H1 (cell line): ENCODE data around the gene TPRX1. TPM values are rescaled to one million over a fixed set of nuclear protein-coding genes. Genes with fewer than 3 reads are reported as not detected.
A peak's percentile ranks its signal among the peaks of the same experiment; 100 is the strongest.

Experiments used
- CTCF ChIA-PET: fragments of 300-600 bp; sonication (Branson Sonifier 250); formaldehyde crosslinking; loops from one replicate; lab custom pipeline; 2021; ENCODE audit not compliant: partially characterized antibody; lab: Charles Lee
- POLR2A ChIA-PET: fragments of 300-600 bp; sonication (Branson Sonifier 250); formaldehyde crosslinking; loops from one replicate; lab custom pipeline; 2021; ENCODE audit warnings: inconsistent platforms; ENCODE audit not compliant: partially characterized antibody; lab: Charles Lee
- DNase-seq, 2 experiments: peaks; one replicate each; pipeline versions ENCODE4 v3.0.0 to v3.0.0-alpha.2; 2010 to 2022; ENCODE audit warnings: low spot score in 2 of 2, low read depth in 1 of 2, mixed read lengths in 1 of 2
- FAIRE-seq: peaks from 2 replicates; lab custom pipeline; 2011; peaks lifted over from hg19 to GRCh38; lab: Jason Lieb, UNC
- H2AFZ ChIP-seq: 2 replicates; pipeline ENCODE4 v1.8.1; 2012; ENCODE audit warnings: low read length, inconsistent platforms
- H2AK5ac ChIP-seq: 2 replicates; pipeline ENCODE4 v1.6.1; 2013; ENCODE audit warnings: low read depth, low read length
- H2BK120ac ChIP-seq: replicated peaks from 2 replicates; pipeline ENCODE3; 2013; ENCODE audit warnings: low read depth, low read length, inconsistent platforms
- H2BK12ac ChIP-seq: 2 replicates; pipeline ENCODE4 v1.6.1; 2013; ENCODE audit warnings: low read depth, low read length
- H2BK15ac ChIP-seq: 2 replicates; pipeline ENCODE4 v1.6.1; 2013; ENCODE audit warnings: low read length
- H2BK20ac ChIP-seq: 2 replicates; pipeline ENCODE4 v1.6.1; 2013; ENCODE audit warnings: low read length
- H2BK5ac ChIP-seq: 2 replicates; pipeline ENCODE4 v1.6.1; 2013; ENCODE audit warnings: low read depth, low read length
- H3K14ac ChIP-seq: 2 replicates; pipeline ENCODE4 v1.6.1; 2013; ENCODE audit warnings: inconsistent platforms; ENCODE audit not compliant: insufficient read length
- H3K18ac ChIP-seq: 2 replicates; pipeline ENCODE4 v1.6.1; 2013; ENCODE audit warnings: low read length; ENCODE audit errors: extremely low read depth
- H3K23ac ChIP-seq: 2 replicates; pipeline ENCODE4 v1.6.1; 2013; ENCODE audit warnings: inconsistent platforms; ENCODE audit not compliant: insufficient read length
- H3K23me2 ChIP-seq: 2 replicates; pipeline ENCODE4 v1.6.1; 2013; ENCODE audit warnings: low read depth, low read length
- H3K27ac ChIP-seq: 2 replicates; pipeline ENCODE4 v1.6.1; 2011; ENCODE audit warnings: low read depth, low read length, inconsistent platforms
- H3K27me3 ChIP-seq, 4 experiments: replicated peaks in 1 of 4; 1 replicate in 1 of 4; 2 replicates in 3 of 4; pipeline versions ENCODE4 v1.6.1 to v1.8.1; 2011 to 2013; ENCODE audit warnings: low read length in 3 of 4, mild to moderate bottlenecking in 3 of 4, inconsistent platforms in 2 of 4, mixed read lengths in 2 of 4, moderate library complexity in 1 of 4; ENCODE audit not compliant: control insufficient read depth in 3 of 4, insufficient read depth in 3 of 4; ENCODE audit errors: extremely low read depth in 1 of 4
- H3K36me3 ChIP-seq, 4 experiments: 2 replicates each; pipeline versions ENCODE4 v1.6.1 to v1.8.1; 2011 to 2013; ENCODE audit warnings: mild to moderate bottlenecking in 4 of 4, low read length in 3 of 4, moderate library complexity in 2 of 4, control low read depth in 1 of 4, inconsistent platforms in 1 of 4; ENCODE audit not compliant: insufficient read depth in 4 of 4, control insufficient read depth in 2 of 4
- H3K4ac ChIP-seq: replicated peaks from 2 replicates; pipeline ENCODE3; 2013; ENCODE audit warnings: low read length, low read depth, mixed read lengths, inconsistent platforms; ENCODE audit not compliant: insufficient read length
- H3K4me1 ChIP-seq, 4 experiments: replicated peaks in 1 of 4; 1 replicate in 1 of 4; 2 replicates in 3 of 4; pipeline versions ENCODE4 v1.6.1 to v1.8.1; 2011 to 2013; ENCODE audit warnings: low read length in 3 of 4, inconsistent platforms in 2 of 4, mixed read lengths in 1 of 4; ENCODE audit not compliant: insufficient read depth in 4 of 4, control insufficient read depth in 3 of 4
- H3K4me2 ChIP-seq, 2 experiments: 2 replicates each; pipeline versions ENCODE4 v1.6.1 to v1.8.1; 2011 to 2013; ENCODE audit warnings: low read depth in 2 of 2, low read length in 2 of 2, control low read depth in 1 of 2, inconsistent platforms in 1 of 2, mild to moderate bottlenecking in 1 of 2; ENCODE audit not compliant: insufficient read depth in 1 of 2
- H3K4me3 ChIP-seq, 4 experiments: fragments of 200-600, 300-600 bp in 1 of 4; sonication (generic), shearing (Covaris generic), sonication (Bioruptor Twin) in 1 of 4; 2 replicates each; pipeline versions ENCODE4 v1.5.1 to v1.8.1; 2011 to 2016; ENCODE audit warnings: low read length in 4 of 4, low read depth in 3 of 4, control low read depth in 2 of 4, inconsistent platforms in 2 of 4, mild to moderate bottlenecking in 2 of 4, mixed read lengths in 1 of 4, moderate library complexity in 1 of 4; ENCODE audit not compliant: insufficient read depth in 2 of 4; ENCODE audit errors: extremely low read depth in 1 of 4
- H3K56ac ChIP-seq: replicated peaks from 2 replicates; pipeline ENCODE3; 2013; ENCODE audit warnings: low read depth, mild to moderate bottlenecking, mixed read lengths, low read length, inconsistent platforms; ENCODE audit not compliant: insufficient read length
- H3K79me1 ChIP-seq: 2 replicates; pipeline ENCODE4 v1.6.1; 2013; ENCODE audit warnings: low read depth, low read length, control low read depth
- H3K79me2 ChIP-seq, 2 experiments: 2 replicates each; pipeline versions ENCODE4 v1.6.1 to v1.8.1; 2012 to 2013; ENCODE audit warnings: low read length in 2 of 2, mild to moderate bottlenecking in 2 of 2, inconsistent platforms in 1 of 2; ENCODE audit not compliant: insufficient read depth in 2 of 2, control insufficient read depth in 1 of 2
- H3K9ac ChIP-seq, 4 experiments: replicated peaks in 1 of 4; 1 replicate in 1 of 4; 2 replicates in 3 of 4; pipeline versions ENCODE4 v1.6.1 to v1.8.1; 2011 to 2013; ENCODE audit warnings: low read depth in 3 of 4, low read length in 3 of 4, control low read depth in 2 of 4, mild to moderate bottlenecking in 2 of 4, moderate library complexity in 2 of 4, inconsistent platforms in 1 of 4; ENCODE audit errors: extremely low read depth in 1 of 4
- H3K9me3 ChIP-seq, 2 experiments: 2 replicates each; pipeline versions ENCODE4 v1.6.1 to v1.8.1; 2012 to 2013; ENCODE audit warnings: mild to moderate bottlenecking in 2 of 2, moderate library complexity in 2 of 2, control low read depth in 1 of 2, inconsistent platforms in 1 of 2, low read depth in 1 of 2, low read length in 1 of 2, mixed read lengths in 1 of 2; ENCODE audit not compliant: insufficient read depth in 2 of 2
- H4K20me1 ChIP-seq, 2 experiments: replicated peaks in 1 of 2; 2 replicates each; pipeline versions ENCODE3 to v1.8.1; 2011 to 2013; ENCODE audit warnings: inconsistent platforms in 2 of 2, low read length in 2 of 2, mild to moderate bottlenecking in 1 of 2; ENCODE audit not compliant: insufficient read depth in 2 of 2, control insufficient read depth in 1 of 2
- H4K5ac ChIP-seq: 2 replicates; pipeline ENCODE4 v1.6.1; 2013; ENCODE audit warnings: low read length, low read depth, mixed read lengths, inconsistent platforms; ENCODE audit not compliant: insufficient read length
- H4K8ac ChIP-seq: 2 replicates; pipeline ENCODE4 v1.8.0; 2013; ENCODE audit warnings: mild to moderate bottlenecking, moderate library complexity, low read length, inconsistent platforms; ENCODE audit not compliant: insufficient read depth; ENCODE audit errors: extremely low read depth
- H4K91ac ChIP-seq: replicated peaks from 2 replicates; pipeline ENCODE3; 2013; ENCODE audit warnings: low read length, mixed read lengths, inconsistent platforms; ENCODE audit not compliant: insufficient read length
- ASH2L ChIP-seq: fragments of 200-600, 300-600 bp; sonication (generic); IDR thresholded peaks from one replicate; pipeline ENCODE4 v1.7.1; 2017; ENCODE audit warnings: low read length
- BACH1 ChIP-seq: IDR thresholded peaks from 2 replicates; pipeline ENCODE4 v1.6.1; 2012; ENCODE audit warnings: low read length, improper control_type of control experiment
- CTCF ChIP-seq, 3 experiments: IDR thresholded peaks; 1 replicate in 2 of 3; 2 replicates in 1 of 3; pipeline versions ENCODE4 v1.5.1 to v1.6.1; 2011; ENCODE audit warnings: low read length in 3 of 3, mild to moderate bottlenecking in 3 of 3, inconsistent platforms in 2 of 3, low read depth in 1 of 3, moderate library complexity in 1 of 3; ENCODE audit not compliant: insufficient read depth in 1 of 3; ENCODE audit errors: control extremely low read depth in 1 of 3
- JUN ChIP-seq: IDR thresholded peaks from 2 replicates; pipeline ENCODE4 v1.6.1; 2011; ENCODE audit warnings: low read depth, mild to moderate bottlenecking, improper control_type of control experiment, low read length
- KDM4A ChIP-seq: IDR thresholded peaks from one replicate; pipeline ENCODE4 v1.7.1; 2012; ENCODE audit warnings: low read depth, mild to moderate bottlenecking, moderate library complexity, low read length, inconsistent platforms; ENCODE audit not compliant: severe bottlenecking
- MAX ChIP-seq: IDR thresholded peaks from 2 replicates; pipeline ENCODE4 v1.6.1; 2012; ENCODE audit warnings: inconsistent platforms
- NANOG ChIP-seq: IDR thresholded peaks from 2 replicates; pipeline ENCODE4 v1.6.1; 2011; ENCODE audit warnings: low read length, low read depth, mild to moderate bottlenecking, inconsistent platforms; ENCODE audit not compliant: insufficient read depth, poor library complexity, severe bottlenecking
- SIN3A ChIP-seq, 2 experiments: IDR thresholded peaks in 1 of 2; conservative IDR thresholded peaks in 1 of 2; 2 replicates each; pipeline ENCODE4 v1.6.1; 2011 to 2012; ENCODE audit warnings: low read length in 2 of 2, improper control_type of control experiment in 1 of 2, low read depth in 1 of 2, mild to moderate bottlenecking in 1 of 2
- SP1 ChIP-seq: IDR thresholded peaks from 2 replicates; pipeline ENCODE4 v1.6.1; 2011; ENCODE audit warnings: low read depth, low read length
- WGBS, 2 experiments: shearing (Covaris generic) in 1 of 2; methylation state at CpG; one replicate each; pipeline versions ENCODE4 v1.1.6 to v1.1.7; 2013 to 2015; ENCODE audit warnings: low lambda C conversion rate in 2 of 2, mixed read lengths in 2 of 2, inconsistent platforms in 1 of 2, low coverage in 1 of 2, missing lambda C conversion rate in 1 of 2; ENCODE audit not compliant: insufficient replicate concordance in 2 of 2, insufficient coverage in 1 of 2, insufficient read length in 1 of 2; ENCODE audit errors: extremely low coverage in 1 of 2, missing lambda C conversion rate in 1 of 2; 5-methylcytosine and 5-hydroxymethylcytosine counted together
- polyA plus RNA-seq, 7 experiments: library from polyadenylated mRNA; depleted of rRNA in 3 of 7; stranded (reverse) in 5 of 7; unstranded in 2 of 7; fragments of >200 nt in 5 of 7; fragments of 200-250 nt in 2 of 7; gene quantifications; 1 replicate in 5 of 7; 2 replicates in 1 of 7; 4 replicates in 1 of 7; pipeline versions ENCODE4 v1.2.1 to v1.2.3, GENCODE V29; 2011 to 2013; ENCODE audit warnings: missing spikeins in 2 of 7, mixed read lengths in 2 of 7
- total RNA-seq: library from RNA; stranded (reverse); fragmentation: NEBNext Ultra II Directional; extraction: Animal tissue kit (Norgen Biotek cat#: 25700); gene quantifications from 2 replicates; pipeline ENCODE4 v1.2.1, GENCODE V29; 2021
- TF ChIP-seq, protein P1 (sequence below): IDR thresholded peaks from 2 replicates; pipeline ENCODE4 v1.6.1; 2012; ENCODE audit warnings: inconsistent platforms

TPRX1 gene
- total and polyA plus RNA-seq, 2 of the 8 experiments (the other 6 are each of a cell fraction or from before 2014, with no cell fraction given): 0.03 TPM; not detected in 1

DNA sequence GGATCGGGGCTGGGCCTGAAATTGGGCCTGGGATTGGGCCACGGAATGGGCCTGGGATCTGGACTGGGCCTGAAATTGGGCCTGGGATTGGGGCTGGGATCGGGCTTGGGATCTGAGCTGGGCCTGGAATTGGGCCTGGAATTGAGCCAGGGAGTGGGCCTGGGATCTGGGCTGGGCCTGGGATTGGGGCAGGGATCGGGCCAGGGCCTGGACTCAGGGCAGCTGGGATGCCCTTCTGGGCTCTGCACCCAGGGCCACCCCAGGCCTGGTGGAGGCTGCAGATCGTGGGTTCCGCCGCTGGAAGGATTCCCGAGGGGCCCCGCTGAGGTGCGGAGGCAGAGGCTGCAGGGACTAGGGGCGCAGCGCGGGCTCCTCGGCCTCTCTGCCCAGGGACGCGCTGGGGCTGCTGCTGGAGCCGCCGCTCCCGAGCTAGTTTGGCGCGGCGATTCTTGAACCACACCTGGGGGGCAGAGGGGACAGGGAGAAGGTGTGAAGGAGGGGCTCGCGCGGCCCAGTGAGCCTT, 1.8 kb downstream of the TPRX1 start:
- Histone ChIP-seq H3K23ac (no peak overlapping the region), H3K27me3 (no peaks in the 10 kb centered on the region), H3K9me3 (no peaks in the 10 kb centered on the region), H3K79me1 (no peaks in the 10 kb centered on the region), H3K4me1 (no peaks in the 10 kb centered on the region), H2BK120ac (no peak overlapping the region), H3K36me3 (no peaks in the 10 kb centered on the region), H4K91ac (no peak overlapping the region), H4K5ac (no peak overlapping the region), H4K20me1 (no peaks in the 10 kb centered on the region), H3K9ac (peak overlapping the region in 2 of 4 experiments; percentile 8 to 40; a peak in 3 of 7 replicates), H3K18ac (no peak overlapping the region), H3K4me2 (no peak overlapping the region), H3K4ac (no peak overlapping the region), H3K27ac (no peak overlapping the region), H2BK5ac (no peak overlapping the region; the same call in 1 of the 2 replicates), H3K79me2 (no peaks in the 10 kb centered on the region), H3K4me3 (no peak overlapping the region), H3K23me2 (no peaks in the 10 kb centered on the region), H2BK20ac (no peak overlapping the region), H2AK5ac (no peak overlapping the region), H2BK15ac (no peak overlapping the region), H3K56ac (no peak overlapping the region), H2AFZ (peak overlapping the region; percentile 27; the same call in 1 of the 2 replicates), H2BK12ac (no peak overlapping the region), H4K8ac (peak overlapping the region; percentile 91; the same call in 1 of the 2 replicates), H3K14ac (no peak overlapping the region)
- 93% methylated on average over 9 of the region's 25 CpGs; no CpG with 5 or more reads in 1 of the 2 experiments for WGBS, 2 experiments
- DNase-seq: no peak
- ChIA-PET POLR2A (no interaction called here), CTCF (no interaction called here)
- FAIRE-seq: no peak
- TF ChIP-seq SIN3A (conservative IDR thresholded peaks at IDR 0.05 in 1 of 2, IDR thresholded peaks at IDR 0.05 in 1 of 2; ENCODE audit: low read depth in 1 of 2, low read length in 2 of 2) (no peak), SP1 (no peak), MAX (no peak), KDM4A (no peak), NANOG (no peak), CTCF (IDR thresholded peaks at IDR 0.05; ENCODE audit: control extremely low read depth in 1 of 3, insufficient read depth in 1 of 3, low read depth in 1 of 3, low read length in 3 of 3) (no peak; a peak in 1 of 4 replicates), JUN (no peak), ASH2L (no peak), BACH1 (no peak)
- TF ChIP-seq, protein P1, sequence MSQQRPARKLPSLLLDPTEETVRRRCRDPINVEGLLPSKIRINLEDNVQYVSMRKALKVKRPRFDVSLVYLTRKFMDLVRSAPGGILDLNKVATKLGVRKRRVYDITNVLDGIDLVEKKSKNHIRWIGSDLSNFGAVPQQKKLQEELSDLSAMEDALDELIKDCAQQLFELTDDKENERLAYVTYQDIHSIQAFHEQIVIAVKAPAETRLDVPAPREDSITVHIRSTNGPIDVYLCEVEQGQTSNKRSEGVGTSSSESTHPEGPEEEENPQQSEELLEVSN: no peak
